Effector memory CD4-positive, alpha-beta T cell (primary cell): ENCODE results near the gene CPNE6.

ENCODE experiments used
- DNase-seq, 3 donors: peaks; one replicate each; pipeline ENCODE4 v3.0.0-alpha.2; 2020
- H3K27ac ChIP-seq: 2 replicates; pipeline ENCODE4 v1.7.0; 2013; ENCODE audit warnings: mild to moderate bottlenecking, low read length, moderate library complexity; ENCODE audit not compliant: insufficient read depth, poor library complexity, severe bottlenecking
- H3K27me3 ChIP-seq: replicated peaks from 2 replicates; pipeline ENCODE4 v1.7.0; 2013; ENCODE audit warnings: mild to moderate bottlenecking, low read length; ENCODE audit not compliant: insufficient read depth, control insufficient read depth, poor library complexity, severe bottlenecking
- H3K36me3 ChIP-seq: 2 replicates; pipeline ENCODE4 v1.7.0; 2013; ENCODE audit warnings: mild to moderate bottlenecking, low read length, moderate library complexity; ENCODE audit not compliant: control insufficient read depth, insufficient read depth
- H3K4me1 ChIP-seq: 2 replicates; pipeline ENCODE4 v1.7.0; 2013; ENCODE audit warnings: low read length, mild to moderate bottlenecking; ENCODE audit not compliant: control insufficient read depth, insufficient read depth, poor library complexity, severe bottlenecking
- H3K4me3 ChIP-seq: 2 replicates; pipeline ENCODE4 v1.7.0; 2013; ENCODE audit warnings: low read length, low read depth, mild to moderate bottlenecking; ENCODE audit not compliant: insufficient read depth, poor library complexity, severe bottlenecking
- H3K9me3 ChIP-seq: 2 replicates; pipeline ENCODE4 v1.7.0; 2013; ENCODE audit warnings: mild to moderate bottlenecking, low read length, moderate library complexity; ENCODE audit not compliant: control insufficient read depth

CPNE6 gene

GRCh38 chr14:24127673-24128072 lies 56.3 kb downstream of the CPNE6 start:
- Histone ChIP-seq H3K36me3 (peaks cover 19% of the 10 kb centered on the region), H3K9me3 (no peaks in the 10 kb centered on the region), H3K27me3 (no peaks in the 10 kb centered on the region), H3K4me1 (peaks cover 10% of the 10 kb centered on the region), H3K27ac (no peak overlapping the region), H3K4me3 (no peak overlapping the region)
- DNase-seq = no peak
